Trophoblast cell (in vitro differentiated cells and primary cell): ENCODE results near the gene MLLT10.

Experiments used
- DNase-seq, 2 donors: peaks; one replicate each; pipeline ENCODE4 v3.0.0-alpha.2; 2016
- H2AFZ ChIP-seq: 2 replicates; pipeline ENCODE4 v1.6.1; 2013; ENCODE audit warnings: low read length, moderate library complexity, mild to moderate bottlenecking; ENCODE audit not compliant: insufficient read depth, poor library complexity
- H2AK5ac ChIP-seq: 2 replicates; pipeline ENCODE4 v1.6.1; 2013; ENCODE audit warnings: mild to moderate bottlenecking, low read length
- H2BK120ac ChIP-seq: 2 replicates; pipeline ENCODE4 v1.6.1; 2013; ENCODE audit warnings: low read length, mild to moderate bottlenecking, moderate library complexity; ENCODE audit not compliant: insufficient read depth, poor library complexity
- H2BK12ac ChIP-seq: 2 replicates; pipeline ENCODE4 v1.6.1; 2013; ENCODE audit warnings: mild to moderate bottlenecking, low read length, moderate library complexity
- H2BK5ac ChIP-seq: 2 replicates; pipeline ENCODE4 v1.6.1; 2013; ENCODE audit warnings: low read length, low read depth, moderate library complexity, mild to moderate bottlenecking; ENCODE audit not compliant: poor library complexity
- H3K14ac ChIP-seq: 2 replicates; pipeline ENCODE4 v1.6.1; 2013; ENCODE audit warnings: mild to moderate bottlenecking, low read length
- H3K18ac ChIP-seq: 2 replicates; pipeline ENCODE4 v1.6.1; 2013; ENCODE audit warnings: mild to moderate bottlenecking, low read length
- H3K23ac ChIP-seq: 2 replicates; pipeline ENCODE4 v1.6.1; 2013; ENCODE audit warnings: low read length
- H3K27ac ChIP-seq: 2 replicates; pipeline ENCODE4 v1.5.1; 2013; ENCODE audit warnings: low read depth, mild to moderate bottlenecking, inconsistent platforms, low read length, moderate library complexity
- H3K27me3 ChIP-seq: 2 replicates; pipeline ENCODE4 v1.6.1; 2013; ENCODE audit warnings: inconsistent platforms, mild to moderate bottlenecking, low read length, moderate library complexity; ENCODE audit not compliant: insufficient read depth
- H3K36me3 ChIP-seq, 2 experiments: 1 replicate in 1 of 2; 2 replicates in 1 of 2; pipeline ENCODE4 v1.6.1; 2013; ENCODE audit warnings: low read length in 2 of 2, mild to moderate bottlenecking in 2 of 2, moderate library complexity in 1 of 2; ENCODE audit not compliant: insufficient read depth in 2 of 2, control insufficient read depth in 1 of 2
- H3K4ac ChIP-seq: 2 replicates; pipeline ENCODE4 v1.6.1; 2013; ENCODE audit warnings: low read depth, mild to moderate bottlenecking, low read length, moderate library complexity
- H3K4me1 ChIP-seq, 2 experiments: 1 replicate in 1 of 2; 2 replicates in 1 of 2; pipeline ENCODE4 v1.6.1; 2013; ENCODE audit warnings: low read length in 2 of 2, mild to moderate bottlenecking in 2 of 2, moderate library complexity in 1 of 2; ENCODE audit not compliant: insufficient read depth in 2 of 2, control insufficient read depth in 1 of 2
- H3K4me2 ChIP-seq: 2 replicates; pipeline ENCODE4 v1.6.1; 2013; ENCODE audit warnings: inconsistent platforms, mild to moderate bottlenecking, low read length, moderate library complexity
- H3K4me3 ChIP-seq: 2 replicates; pipeline ENCODE4 v1.5.1; 2013; ENCODE audit warnings: mild to moderate bottlenecking, low read depth, low read length, inconsistent platforms
- H3K79me1 ChIP-seq: one replicate; pipeline ENCODE4 v1.6.1; 2013; ENCODE audit warnings: low read length
- H3K79me2 ChIP-seq: 2 replicates; pipeline ENCODE4 v1.6.1; 2013; ENCODE audit warnings: low read length, mild to moderate bottlenecking; ENCODE audit not compliant: control insufficient read depth, insufficient read depth, poor library complexity
- H3K9ac ChIP-seq: 2 replicates; pipeline ENCODE4 v1.6.1; 2013; ENCODE audit warnings: mild to moderate bottlenecking, low read length
- H3K9me3 ChIP-seq: 2 replicates; pipeline ENCODE4 v1.6.1; 2013; ENCODE audit warnings: low read depth, mild to moderate bottlenecking, control low read depth, inconsistent platforms, low read length; ENCODE audit not compliant: insufficient read depth
- H4K12ac ChIP-seq: 2 replicates; pipeline ENCODE4 v1.6.1; 2013; ENCODE audit warnings: low read depth, mild to moderate bottlenecking, low read length, moderate library complexity
- H4K8ac ChIP-seq: 2 replicates; pipeline ENCODE4 v1.6.1; 2013; ENCODE audit warnings: low read depth, mild to moderate bottlenecking, low read length, moderate library complexity
- H4K91ac ChIP-seq: one replicate; pipeline ENCODE4 v1.6.1; 2013; ENCODE audit warnings: low read depth, mild to moderate bottlenecking, low read length, moderate library complexity
- WGBS: extraction: QIAGEN DNeasy Blood & Tissue Kit; methylation state at CpG from one replicate; pipeline ENCODE4 v1.1.7; 2013; ENCODE audit warnings: missing lambda C conversion rate; ENCODE audit not compliant: insufficient read length, insufficient coverage; ENCODE audit errors: extremely low coverage; 5-methylcytosine and 5-hydroxymethylcytosine counted together

MLLT10 gene

GRCh38 chr10:21527598-21528235 is 6.3 kb upstream of the MLLT10 start:
- H3K27ac ChIP-seq: peak overlapping the region; percentile 100
- peak overlapping the region; percentile 99 for H3K14ac ChIP-seq
- peak overlapping the region; percentile 79 for H2AK5ac ChIP-seq
- H3K23ac ChIP-seq: no peak overlapping the region
- H3K79me2 ChIP-seq: peaks cover 16% of the 10 kb centered on the region
- H2BK12ac ChIP-seq: no peak overlapping the region
- DNase-seq: no peak
- H4K91ac ChIP-seq: peak overlapping the region; percentile 99
- H3K4me1 ChIP-seq: no peaks in the 10 kb centered on the region
- H3K4ac ChIP-seq: peak overlapping the region; percentile 99
- WGBS: no CpG with 5 or more reads among the region's 18 CpGs
- peak overlapping the region; percentile 98 for H2AFZ ChIP-seq
- H3K9me3 ChIP-seq: no peaks in the 10 kb centered on the region
- H3K4me2 ChIP-seq: peak overlapping the region; percentile 100
- H3K9ac ChIP-seq: peak overlapping the region; percentile 82
- H3K4me3 ChIP-seq: peak overlapping the region; percentile 70
- H3K18ac ChIP-seq: peak overlapping the region; percentile 93
- H2BK120ac ChIP-seq: peak overlapping the region; percentile 86
- H3K36me3 ChIP-seq: no peaks in the 10 kb centered on the region
- H4K12ac ChIP-seq: peak overlapping the region; percentile 99
- peaks cover 30% of the 10 kb centered on the region for H3K79me1 ChIP-seq
- H4K8ac ChIP-seq: peak overlapping the region; percentile 99
- H2BK5ac ChIP-seq: peak overlapping the region; percentile 96
- no peaks in the 10 kb centered on the region for H3K27me3 ChIP-seq

GRCh38 chr10:21528236-21529031 is 5.6 kb upstream of the MLLT10 start:
- peaks cover 17% of the 10 kb centered on the region for H3K79me2 ChIP-seq
- no CpG with 5 or more reads among the region's 8 CpGs for WGBS

GRCh38 chr10:21529032-21529910 is 4.8 kb upstream of the MLLT10 start:
- Histone ChIP-seq H2AFZ (no peak overlapping the region), H3K79me2 (peaks cover 20% of the 10 kb centered on the region), H3K36me3 (no peaks in the 10 kb centered on the region), H3K9me3 (no peaks in the 10 kb centered on the region), H3K4me3 (no peak overlapping the region), H3K9ac (no peak overlapping the region), H2BK5ac (peak overlapping the region; percentile 56), H2BK120ac (peak overlapping the region; percentile 13), H3K18ac (no peak overlapping the region), H2AK5ac (no peak overlapping the region), H3K4me1 (no peaks in the 10 kb centered on the region), H3K23ac (no peak overlapping the region), H3K27ac (peak overlapping the region; percentile 41), H3K4me2 (peak overlapping the region; percentile 58), H4K91ac (no peak overlapping the region), H4K12ac (no peak overlapping the region), H3K4ac (no peak overlapping the region), H2BK12ac (no peak overlapping the region), H3K27me3 (no peaks in the 10 kb centered on the region), H3K79me1 (peaks cover 33% of the 10 kb centered on the region), H4K8ac (peak overlapping the region; percentile 47), H3K14ac (no peak overlapping the region)
- no CpG with 5 or more reads among the region's 9 CpGs for WGBS
- DNase-seq: no peak

More at GRCh38 chr10:21528236-21529031, 5.6 kb upstream of the MLLT10 start:
- Histone ChIP-seq H2BK5ac (peak overlapping the region; percentile 56), H3K27me3 (no peaks in the 10 kb centered on the region), H4K12ac (no peak overlapping the region), H3K9me3 (no peaks in the 10 kb centered on the region), H3K18ac (no peak overlapping the region), H3K14ac (no peak overlapping the region), H3K23ac (no peak overlapping the region), H2AFZ (no peak overlapping the region), H3K4me1 (no peaks in the 10 kb centered on the region), H3K27ac (peak overlapping the region; percentile 100), H3K4me3 (no peak overlapping the region), H2BK12ac (no peak overlapping the region), H3K4ac (no peak overlapping the region), H3K79me1 (peaks cover 32% of the 10 kb centered on the region), H4K8ac (peak overlapping the region; percentile 47), H3K9ac (no peak overlapping the region), H3K36me3 (no peaks in the 10 kb centered on the region), H2AK5ac (no peak overlapping the region), H3K4me2 (peak overlapping the region; percentile 58), H4K91ac (no peak overlapping the region), H2BK120ac (peak overlapping the region; percentile 13)
- DNase-seq: no peak

- Histone ChIP-seq H4K8ac (no peak overlapping the region), H3K27ac (no peak overlapping the region), H3K23ac (no peak overlapping the region), H2AK5ac (no peak overlapping the region), H2BK12ac (no peak overlapping the region), H3K4me2 (no peak overlapping the region), H2BK120ac (no peak overlapping the region), H3K9ac (no peak overlapping the region), H3K36me3 (no peaks in the 10 kb centered on the region), H3K79me2 (peaks cover 25% of the 10 kb centered on the region), H2AFZ (no peak overlapping the region), H3K14ac (no peak overlapping the region), H4K12ac (no peak overlapping the region), H3K4ac (no peak overlapping the region), H4K91ac (no peak overlapping the region), H3K79me1 (peaks cover 32% of the 10 kb centered on the region), H2BK5ac (no peak overlapping the region), H3K9me3 (no peaks in the 10 kb centered on the region), H3K4me3 (no peak overlapping the region), H3K4me1 (no peaks in the 10 kb centered on the region), H3K18ac (no peak overlapping the region), H3K27me3 (no peaks in the 10 kb centered on the region)
- DNase-seq: no peak
- no CpG with 5 or more reads among the region's 1 CpG for WGBS
These were observed 3.9 kb upstream of the MLLT10 start for GRCh38 chr10:21530168-21530567.
